HG02840 (cell line): ENCODE measurements around the gene JARID2.
"Not testable (repeated sequence)": the region's sequence is repeated elsewhere in the genome, so short reads cannot be mapped to it uniquely, and the experiment has no call there.

Experiments used
- ATAC-seq: cut with Tn5 transposase; IDR thresholded peaks from one replicate; pipeline ENCODE4 v1.9.1; 2021; ENCODE audit warnings: mild to moderate bottlenecking, moderate library complexity, moderate number of reproducible peaks; ENCODE audit not compliant: unreplicated experiment, low FRiP score

JARID2 gene

DNA sequence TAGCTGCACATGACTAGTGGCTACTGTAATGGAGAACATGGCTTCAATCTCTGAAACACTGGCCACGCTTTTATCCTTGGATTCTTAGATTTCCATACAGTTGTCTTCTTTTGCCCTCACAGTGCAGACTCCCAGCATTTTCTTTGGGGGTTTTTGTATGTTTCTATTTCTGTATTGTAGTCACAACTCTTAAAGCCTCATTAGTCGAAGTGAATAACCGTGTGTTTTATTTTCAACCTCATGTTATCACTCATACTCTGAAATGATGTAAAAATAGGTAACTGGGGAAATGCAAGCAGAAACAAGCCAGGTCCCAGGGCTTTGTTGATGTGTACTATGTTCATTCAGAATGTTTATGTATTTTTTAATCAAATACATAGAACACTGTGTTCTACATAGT is 162.9 kb downstream of the JARID2 start:
- ATAC-seq = no peak

GRCh38 chr6:15409301-15410125 is 163.6 kb downstream of the JARID2 start:
- no peak for ATAC-seq

DNA sequence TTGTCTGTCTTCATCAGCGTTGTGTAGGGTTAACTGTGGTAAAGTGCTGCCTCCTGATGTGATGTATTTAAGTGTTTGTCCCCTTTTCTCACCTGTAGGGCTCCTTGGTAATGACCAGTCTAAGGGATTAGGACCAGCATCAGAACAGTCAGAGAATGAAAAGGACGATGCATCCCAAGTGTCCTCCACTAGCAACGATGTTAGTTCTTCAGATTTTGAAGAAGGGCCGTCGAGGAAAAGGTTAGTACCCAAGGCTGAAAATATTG is 164.2 kb downstream of the JARID2 start:
- ATAC-seq = no peak

GRCh38 chr6:15410752-15411151 is 164.9 kb downstream of the JARID2 start:
- ATAC-seq = no peak

DNA sequence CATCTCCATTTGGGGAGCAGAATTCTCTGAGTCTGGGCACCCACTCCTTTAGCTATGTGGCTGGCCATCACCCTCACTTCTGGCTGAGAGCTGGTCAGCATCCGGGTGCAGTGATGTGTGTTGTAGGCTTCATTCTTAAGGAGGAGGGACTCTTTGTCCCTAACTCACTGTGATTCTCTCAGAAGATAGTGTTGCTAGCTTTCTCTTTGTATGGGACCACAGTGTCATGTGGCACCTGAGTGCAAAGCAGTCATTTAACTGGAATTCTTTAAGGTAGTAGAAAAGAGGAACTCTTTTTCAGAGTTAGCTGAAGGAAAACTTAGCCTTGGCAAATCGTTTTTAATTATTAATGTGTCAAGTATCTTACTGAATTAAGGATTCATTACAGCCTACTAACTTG is 165.9 kb downstream of the JARID2 start:
- ATAC-seq = no peak

- ATAC-seq = no peak
Observed at GRCh38 chr6:15412767-15413166, 166.9 kb downstream of the JARID2 start.

DNA sequence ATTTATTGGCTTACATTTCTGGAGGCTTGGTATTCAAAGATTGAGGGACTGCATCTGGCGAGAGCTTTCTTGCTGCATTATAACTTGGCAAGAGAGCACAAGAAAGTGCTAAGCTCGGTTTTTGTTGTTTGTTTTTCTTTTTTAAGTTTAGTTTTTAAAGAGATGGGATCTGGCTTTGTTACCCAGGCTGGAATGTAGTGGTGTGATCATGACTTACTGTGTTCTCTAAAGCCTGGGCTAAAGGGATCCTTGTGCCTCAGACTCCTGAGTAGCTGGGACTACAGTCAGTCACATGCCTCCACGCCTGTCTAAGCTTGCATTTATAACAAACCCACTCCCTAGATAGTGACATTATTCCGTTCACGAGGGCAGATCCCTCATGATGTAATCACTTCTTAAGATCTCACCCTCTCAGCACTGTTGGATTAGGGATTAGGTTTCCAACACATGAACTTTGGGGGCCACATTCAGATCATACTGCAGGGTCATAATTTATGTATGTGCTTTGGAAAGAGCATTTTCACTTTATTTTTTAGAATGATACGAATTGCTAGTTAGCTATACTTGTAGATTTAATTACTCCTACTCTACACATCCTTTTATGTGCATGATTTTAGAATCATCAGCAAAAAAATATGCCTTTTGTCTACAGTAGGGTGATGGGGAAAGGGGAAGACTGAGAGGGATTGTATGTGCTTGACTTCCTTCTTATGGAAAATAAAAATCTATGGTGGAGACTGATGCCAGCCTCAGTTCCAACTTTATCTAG is 167.8 kb downstream of the JARID2 start:
- ATAC-seq = no peak

- ATAC-seq = no peak
Observed at GRCh38 chr6:15414235-15414612, 168.4 kb downstream of the JARID2 start.

DNA sequence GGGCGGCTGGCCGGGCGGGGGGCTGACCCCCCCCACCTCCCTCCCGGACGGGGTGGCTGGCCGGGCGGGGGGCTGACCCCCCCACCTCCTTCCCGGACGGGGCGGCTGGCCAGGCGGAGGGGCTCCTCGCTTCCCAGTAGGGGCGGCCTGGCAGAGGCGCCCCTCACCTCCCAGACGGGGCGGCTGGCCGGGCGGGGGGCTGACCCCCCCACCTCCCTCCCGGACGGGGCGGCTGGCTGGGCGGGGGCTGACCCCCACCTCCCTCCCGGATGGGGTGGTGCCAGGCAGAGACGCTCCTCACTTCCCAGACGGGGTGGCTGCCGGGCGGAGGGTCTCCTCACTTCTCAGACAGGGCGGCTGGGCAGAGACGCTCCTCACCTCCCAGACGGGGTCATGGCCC is 169.8 kb downstream of the JARID2 start:
- not testable (repeated sequence) for ATAC-seq

DNA sequence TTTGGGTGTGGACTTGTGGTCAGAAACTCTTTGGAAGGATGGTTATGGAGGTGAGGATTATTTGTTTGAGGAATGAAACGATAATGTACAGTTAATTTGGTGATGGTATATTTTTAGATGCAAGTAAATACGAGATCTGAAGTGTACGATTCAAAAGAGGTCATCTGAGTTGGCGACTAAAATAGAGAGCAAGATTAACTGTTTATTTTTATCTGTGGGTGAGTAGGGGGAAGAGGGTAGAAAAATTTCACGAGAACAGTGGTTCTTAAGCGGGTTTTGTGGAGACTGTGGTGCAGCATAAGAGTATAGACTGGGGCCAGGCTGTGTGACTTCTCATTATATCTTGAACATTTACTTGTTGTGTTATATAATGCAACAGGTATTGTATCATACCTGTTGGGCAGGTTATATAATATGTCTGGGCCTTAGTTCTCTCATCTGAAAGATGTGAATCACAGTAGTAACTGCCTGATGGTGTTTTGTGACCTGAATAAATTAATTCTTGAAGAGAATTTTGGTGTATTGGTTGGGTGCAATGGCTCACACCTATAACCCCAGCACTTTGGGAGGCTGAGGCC is 171.2 kb downstream of the JARID2 start:
- no peak for ATAC-seq

DNA sequence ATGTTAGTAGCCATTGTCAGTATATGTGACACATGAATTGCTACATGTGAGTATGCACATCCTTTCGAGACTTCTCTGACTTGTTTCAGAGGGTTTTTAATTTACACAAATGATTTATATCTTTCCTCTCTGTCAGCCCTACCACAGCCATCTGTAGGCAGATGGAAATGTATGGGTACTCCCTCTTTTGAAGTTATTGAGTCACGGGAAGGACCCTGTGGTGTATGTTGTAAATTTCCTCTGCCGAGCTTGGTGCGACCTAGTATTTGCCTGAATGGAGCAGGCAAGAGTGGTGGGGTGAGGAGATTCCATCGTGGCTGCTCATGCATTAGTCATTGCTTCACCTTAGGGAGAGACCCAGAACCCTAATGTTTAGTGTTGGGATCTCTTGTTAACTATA is 171.9 kb downstream of the JARID2 start:
- no peak for ATAC-seq

DNA sequence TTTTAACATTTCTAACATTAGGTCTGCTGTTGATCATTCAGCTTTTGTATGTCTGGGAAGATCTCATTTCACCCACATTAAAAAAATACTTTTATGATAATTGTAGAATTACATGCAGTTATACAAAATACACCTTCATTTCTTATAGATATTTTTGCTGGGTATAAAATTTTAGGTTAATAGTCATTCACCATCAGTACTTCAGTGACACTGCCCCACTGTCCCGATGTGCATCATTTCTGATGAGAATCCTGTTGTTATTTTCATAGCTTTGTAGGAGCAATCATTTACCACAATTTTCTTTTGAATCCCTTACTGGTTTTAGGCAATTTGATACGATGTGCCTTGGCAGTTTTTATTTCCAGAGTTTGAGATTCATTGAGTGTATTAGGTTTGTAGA is 173.6 kb downstream of the JARID2 start:
- ATAC-seq = no peak

DNA sequence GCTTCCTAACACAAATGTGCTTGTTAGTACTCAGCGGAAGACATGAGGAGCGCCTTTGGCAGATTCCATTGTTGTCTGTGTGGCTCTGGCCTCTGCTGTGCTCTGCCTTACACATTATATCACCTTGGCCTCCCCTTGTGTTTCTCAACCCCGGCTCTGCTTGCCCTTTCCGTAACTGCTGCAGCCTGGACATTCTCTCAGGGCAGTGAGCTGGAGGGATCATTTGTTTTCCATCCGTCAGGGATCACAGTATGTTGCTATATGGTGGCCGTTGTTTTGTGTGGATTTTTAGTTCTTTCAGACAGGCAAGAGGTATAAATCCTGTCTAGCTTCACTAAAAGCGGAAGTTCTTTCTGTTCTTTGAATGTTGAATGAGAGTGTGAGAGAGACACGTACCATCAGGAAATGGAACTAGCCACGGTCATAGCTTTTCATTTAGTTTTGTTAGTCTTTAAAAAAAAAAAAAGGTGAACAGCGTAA is 175.1 kb downstream of the JARID2 start:
- ATAC-seq = no peak

DNA sequence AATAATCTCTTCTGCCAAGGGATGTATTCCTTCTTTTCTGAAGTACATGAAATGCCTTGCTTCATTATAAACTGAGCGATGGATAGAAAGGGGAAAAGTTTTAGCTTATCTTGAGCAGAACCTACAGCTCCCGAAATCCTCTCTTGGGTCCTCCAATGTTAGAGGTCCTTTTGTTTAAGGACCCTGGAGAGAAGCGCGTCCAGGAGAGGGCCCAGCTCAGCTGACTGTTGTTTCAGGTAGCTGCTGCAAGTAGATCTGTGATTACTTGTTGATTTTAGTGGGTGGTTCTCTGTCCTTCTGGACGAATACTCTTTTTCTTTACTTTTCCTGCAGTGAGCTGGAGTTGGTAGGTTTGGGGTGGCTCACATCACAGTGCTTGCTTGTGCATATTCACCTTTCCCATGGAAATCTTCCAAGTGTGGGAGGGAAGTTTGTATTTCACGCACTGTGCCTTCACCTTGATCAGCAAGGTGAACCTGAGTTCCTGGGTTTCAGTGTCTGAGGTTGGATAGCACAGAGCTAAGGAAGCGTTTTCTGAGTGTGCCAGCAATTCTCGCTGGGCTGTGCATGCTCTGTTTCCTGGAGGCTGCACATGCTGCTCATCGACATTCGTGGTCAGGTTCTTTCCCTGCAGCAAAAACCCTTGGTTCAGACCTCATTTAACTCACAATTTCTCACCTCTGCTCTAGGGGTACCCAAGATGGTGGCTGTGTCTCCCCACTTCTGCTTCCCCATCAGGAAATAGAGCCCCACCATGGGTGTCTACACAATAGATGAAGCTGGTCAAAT is 176.3 kb downstream of the JARID2 start:
- no peak for ATAC-seq

DNA sequence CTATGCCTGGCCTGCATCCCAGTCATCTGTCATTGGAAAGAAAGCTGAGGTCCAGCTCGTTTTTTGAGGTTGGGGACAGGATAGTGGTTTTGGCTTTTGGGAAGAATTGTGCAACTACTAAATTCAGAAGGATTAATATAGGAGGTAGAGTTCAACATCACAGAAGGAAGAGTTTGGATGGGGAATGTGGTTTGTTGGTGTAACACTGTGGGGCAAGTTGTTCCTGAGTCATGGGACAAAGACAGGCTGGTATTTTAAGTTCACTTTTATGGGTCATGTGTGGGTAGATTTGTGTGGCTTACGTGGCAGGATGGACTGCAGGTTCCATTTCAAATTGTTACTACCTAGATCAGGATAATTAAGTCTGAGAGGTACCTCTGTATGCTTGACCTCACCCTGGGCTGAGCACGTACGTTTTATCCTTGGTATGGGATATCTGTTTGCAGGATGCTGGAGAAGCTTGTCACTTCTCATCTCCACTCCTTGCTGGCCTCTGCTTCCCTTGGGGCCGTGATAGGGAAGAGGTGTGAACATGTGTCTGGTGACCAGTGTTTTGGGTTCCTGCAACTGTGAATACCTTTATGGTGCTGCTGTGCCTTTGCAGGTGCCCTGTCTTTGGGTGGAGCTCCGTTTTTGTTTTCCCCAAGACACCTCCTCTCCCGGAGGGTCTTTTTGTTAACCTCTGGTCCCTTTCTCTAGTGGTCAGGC is 177.6 kb downstream of the JARID2 start:
- ATAC-seq = no peak

- no peak for ATAC-seq
Observed at GRCh38 chr6:15425947-15426346, 180.1 kb downstream of the JARID2 start.

DNA sequence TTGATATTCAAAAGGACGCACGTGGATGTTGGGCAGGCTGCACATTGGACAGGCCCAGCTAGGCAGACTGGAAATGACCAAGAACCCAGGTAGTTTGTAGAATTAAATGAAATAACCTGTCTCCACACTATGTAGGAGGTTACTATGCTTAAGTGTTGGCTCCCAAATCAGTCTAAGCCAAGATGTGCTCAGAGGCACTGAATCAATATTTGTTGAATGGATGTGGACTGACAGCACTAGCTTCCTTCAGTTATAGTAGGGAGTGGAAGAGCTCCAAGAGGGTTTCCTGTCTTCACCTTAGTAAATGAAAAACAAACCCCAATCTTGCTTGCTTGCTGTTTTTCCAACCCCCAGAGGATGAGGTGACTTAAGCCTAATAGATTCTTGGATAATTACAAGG is 180.5 kb downstream of the JARID2 start:
- ATAC-seq = no peak

DNA sequence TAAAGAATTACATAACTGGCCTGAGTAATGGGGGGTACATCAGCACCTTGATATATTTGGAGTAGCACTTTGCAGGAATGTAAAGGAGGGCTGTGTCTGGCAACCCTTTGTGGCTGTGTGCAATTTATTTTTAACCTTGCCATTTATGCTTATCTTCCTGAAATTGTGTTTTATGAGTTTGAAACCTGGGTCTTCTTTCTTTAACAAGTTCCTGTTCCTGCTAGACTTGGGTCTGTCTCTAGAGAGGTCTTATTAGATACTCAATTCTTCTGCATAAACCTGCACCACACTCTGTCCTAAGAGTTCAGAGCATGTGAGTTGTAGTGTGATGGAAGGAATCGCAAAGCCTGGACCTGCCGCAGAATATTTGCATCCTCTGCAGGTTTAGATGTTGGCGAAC is 181.0 kb downstream of the JARID2 start:
- no peak for ATAC-seq

DNA sequence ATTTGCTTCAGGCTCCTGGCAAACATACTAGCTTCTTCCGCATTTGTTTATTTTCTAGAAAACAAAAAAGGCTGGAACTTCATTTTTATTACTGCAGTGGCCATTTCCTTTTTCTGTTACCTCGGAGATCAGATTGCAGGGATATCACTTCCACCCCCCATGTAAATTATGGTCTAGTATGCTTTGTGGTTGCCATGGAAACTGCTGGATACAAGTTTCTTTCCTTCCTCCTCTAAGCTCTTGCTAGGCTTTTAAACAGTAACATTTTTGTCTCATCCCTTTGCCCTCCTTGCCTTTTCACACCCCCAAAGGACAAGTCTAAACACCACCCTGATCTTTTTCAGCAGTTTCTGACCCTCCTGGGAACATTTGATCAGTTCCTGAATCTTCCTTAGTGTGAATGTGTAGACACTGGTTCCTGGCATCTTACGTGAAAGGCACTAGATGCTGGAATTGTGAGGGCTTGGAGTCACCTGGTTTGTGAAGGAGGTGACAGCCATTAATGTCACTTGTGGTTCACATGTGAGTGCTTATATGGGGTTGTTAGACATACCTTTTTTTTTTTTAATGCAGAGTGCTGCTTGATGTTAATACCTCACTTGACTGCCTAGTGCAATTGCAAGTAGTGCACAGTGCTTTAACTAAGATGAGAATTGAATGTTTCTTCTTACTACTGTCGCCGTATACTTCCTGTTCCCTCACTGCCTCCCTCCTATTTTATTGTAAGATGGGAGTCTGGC is 181.6 kb downstream of the JARID2 start:
- ATAC-seq = no peak
